GM12878 (cell line): ENCODE measurements around the gene SEMA5A. TPM values are rescaled to one million over a fixed set of nuclear protein-coding genes. Genes with fewer than 3 reads are reported as not detected.

ENCODE experiments used
- ATAC-seq: fragments of 200-7000 bp; cut with Tn5 transposase; 3 replicates; pipeline ENCODE4 v1.9.1; 2020; ENCODE audit warnings: mild to moderate bottlenecking, moderate library complexity
- BruUV-seq: library from RNA; stranded (reverse); fragments of 400-500 nt; replicated peaks from 2 replicates; lab custom pipeline; 2021; lab: Mats Ljungman, UMichigan
- CTCF ChIA-PET: fragments of 300-600 bp; sonication (Branson Sonifier 250); formaldehyde crosslinking; extraction: SDS; loops from one replicate; lab custom pipeline; 2021; ENCODE audit warnings: inconsistent platforms; lab: Yijun Ruan, JAX
- POLR2A ChIA-PET: fragments of 350-600 bp; formaldehyde crosslinking; extraction: SDS; loops from one replicate; lab custom pipeline; 2021; ENCODE audit warnings: inconsistent platforms; lab: Charles Lee
- RAD21 ChIA-PET: fragments of 300-600 bp; sonication (Branson Sonifier 250); formaldehyde crosslinking; loops from one replicate; lab custom pipeline; 2023; ENCODE audit warnings: antibody characterized with exemption; ENCODE audit not compliant: unreplicated experiment; lab: Charles Lee
- SMC1A ChIA-PET: fragments of 300-600 bp; sonication (Branson Sonifier 250); formaldehyde crosslinking; loops from one replicate; lab custom pipeline; 2023; ENCODE audit not compliant: unreplicated experiment, uncharacterized antibody; lab: Charles Lee
- DNase-seq: peaks from one replicate; pipeline ENCODE4 v3.0.0-alpha.2; 2011; ENCODE audit warnings: low read depth, low spot score
- FAIRE-seq: peaks from 3 replicates; lab custom pipeline; 2011; peaks lifted over from hg19 to GRCh38; lab: Jason Lieb, UNC
- H2AFZ ChIP-seq: 2 replicates; pipeline ENCODE4 v1.6.0; 2011; ENCODE audit warnings: low read depth, low read length, control low read depth; ENCODE audit not compliant: control insufficient read depth
- H3K27ac ChIP-seq: 2 replicates; pipeline ENCODE4 v1.5.1; 2011; ENCODE audit warnings: control low read depth; ENCODE audit not compliant: control insufficient read depth, insufficient read depth
- H3K27me3 ChIP-seq, 2 experiments: replicated peaks in 1 of 2; 2 replicates each; pipeline versions ENCODE4 v1.6.0 to v1.6.1; 2011; ENCODE audit warnings: low read length in 1 of 2; ENCODE audit not compliant: control insufficient read depth in 2 of 2, insufficient read depth in 2 of 2
- H3K36me3 ChIP-seq, 2 experiments: 2 replicates each; pipeline ENCODE4 v1.5.1; 2011; ENCODE audit warnings: low read length in 1 of 2; ENCODE audit not compliant: control insufficient read depth in 2 of 2, insufficient read depth in 2 of 2
- H3K4me1 ChIP-seq: 2 replicates; pipeline ENCODE4 v1.6.1; 2011; ENCODE audit warnings: mild to moderate bottlenecking, low read length, moderate library complexity, mixed read lengths; ENCODE audit not compliant: control insufficient read depth, insufficient read depth
- H3K4me2 ChIP-seq: 2 replicates; pipeline ENCODE4 v1.6.0; 2011; ENCODE audit warnings: control low read depth; ENCODE audit not compliant: control insufficient read depth, insufficient read depth
- H3K4me3 ChIP-seq: fragments of 200-600 bp; sonication (generic); 2 replicates; pipeline ENCODE4 v1.5.1; 2016
- H3K79me2 ChIP-seq: 2 replicates; pipeline ENCODE4 v1.6.0; 2011; ENCODE audit warnings: low read length; ENCODE audit not compliant: control insufficient read depth, insufficient read depth
- H3K9ac ChIP-seq: 2 replicates; pipeline ENCODE4 v1.8.0; 2011; ENCODE audit warnings: low read length, control low read depth, mixed read lengths; ENCODE audit not compliant: control insufficient read depth, insufficient read depth
- H3K9me3 ChIP-seq: replicated peaks from 3 replicates; pipeline ENCODE4 v1.5.1; 2011; ENCODE audit warnings: mild to moderate bottlenecking, low read length; ENCODE audit not compliant: control insufficient read depth, insufficient read depth
- H4K20me1 ChIP-seq: 2 replicates; pipeline ENCODE4 v1.6.0; 2011; ENCODE audit not compliant: control insufficient read depth, insufficient read depth
- ATF7 ChIP-seq: fragments of 450-650 bp; IDR thresholded peaks from 2 replicates; pipeline ENCODE4 v1.6.1; 2016; ENCODE audit warnings: low read depth, mild to moderate bottlenecking
- BMI1 ChIP-seq: fragments of 450-650 bp; IDR thresholded peaks from 2 replicates; pipeline ENCODE4 v1.6.1; 2016; ENCODE audit warnings: mild to moderate bottlenecking, moderate library complexity, borderline replicate concordance
- EGR1 ChIP-seq, 2 experiments: IDR thresholded peaks; 1 replicate in 1 of 2; 2 replicates in 1 of 2; pipeline ENCODE4 v1.6.1; 2011 to 2012; ENCODE audit warnings: low read depth in 2 of 2, low read length in 2 of 2, borderline replicate concordance in 1 of 2, mild to moderate bottlenecking in 1 of 2, moderate library complexity in 1 of 2
- HDAC2 ChIP-seq: fragments of 200-600 bp; sonication (generic); IDR thresholded peaks from 2 replicates; pipeline ENCODE4 v1.6.1; 2017
- MTA2 ChIP-seq: fragments of 450-650 bp; IDR thresholded peaks from 2 replicates; pipeline ENCODE4 v1.6.1; 2016; ENCODE audit warnings: low read depth, mild to moderate bottlenecking, moderate library complexity
- MTA3 ChIP-seq: IDR thresholded peaks from 2 replicates; pipeline ENCODE4 v1.6.1; 2012; ENCODE audit warnings: low read length, inconsistent platforms, borderline replicate concordance
- MXI1 ChIP-seq: fragments of 150-350 bp; IDR thresholded peaks from 2 replicates; pipeline ENCODE4 v1.6.1; 2011; ENCODE audit warnings: low read depth, mild to moderate bottlenecking, inconsistent platforms, low read length, improper control_type of control experiment
- MYB ChIP-seq: fragments of 150-350 bp; IDR thresholded peaks from 2 replicates; pipeline ENCODE4 v1.6.1; 2014; ENCODE audit warnings: mild to moderate bottlenecking, low read depth, low read length, borderline replicate concordance
- PAX5 ChIP-seq: IDR thresholded peaks from 2 replicates; pipeline ENCODE4 v1.6.1; 2011; ENCODE audit warnings: low read depth, low read length, borderline replicate concordance
- PML ChIP-seq: IDR thresholded peaks from 2 replicates; pipeline ENCODE4 v1.6.1; 2012; ENCODE audit warnings: low read length, inconsistent platforms
- RB1 ChIP-seq: fragments of 450-650 bp; formaldehyde crosslinking; IDR thresholded peaks from 2 replicates; pipeline ENCODE4 v1.6.1; 2017; ENCODE audit warnings: mild to moderate bottlenecking, borderline replicate concordance
- SMAD5 ChIP-seq: IDR thresholded peaks from 2 replicates; pipeline ENCODE4 v1.6.1; 2016; ENCODE audit warnings: antibody characterized with exemption, low read depth
- SUZ12 ChIP-seq: fragments of 200-600 bp; sonication (generic); IDR thresholded peaks from one replicate; pipeline ENCODE4 v1.6.1; 2018; ENCODE audit warnings: antibody characterized with exemption, mild to moderate bottlenecking; ENCODE audit not compliant: unreplicated experiment
- TBL1XR1 ChIP-seq: IDR thresholded peaks from 2 replicates; pipeline ENCODE4 v1.6.1; 2012; ENCODE audit warnings: low read depth, low read length, improper control_type of control experiment
- TCF3 ChIP-seq: IDR thresholded peaks from 2 replicates; pipeline ENCODE4 v1.6.1; 2012; ENCODE audit warnings: low read depth, mild to moderate bottlenecking, low read length, borderline replicate concordance; ENCODE audit not compliant: insufficient read depth
- ZNF217 ChIP-seq: fragments of 450-650 bp; IDR thresholded peaks from 2 replicates; pipeline ENCODE4 v1.6.1; 2017; ENCODE audit warnings: antibody characterized with exemption, mild to moderate bottlenecking
- ZNF622 ChIP-seq: fragments of 450-650 bp; IDR thresholded peaks from 2 replicates; pipeline ENCODE4 v1.6.1; 2017; ENCODE audit warnings: mild to moderate bottlenecking, inconsistent platforms
- WGBS: methylation state at CpG from one replicate; pipeline ENCODE4 v1.1.6; 2016; ENCODE audit warnings: low lambda C conversion rate; ENCODE audit not compliant: insufficient replicate concordance, insufficient coverage; ENCODE audit errors: missing lambda C conversion rate; 5-methylcytosine and 5-hydroxymethylcytosine counted together
- in situ Hi-C: fragments of 300-500 bp; cut with MboI; formaldehyde crosslinking; loops from 9 replicates; pipeline ENCODE4 v1.14.3; 2018; ENCODE audit warnings: mixed read lengths
- intact Hi-C: fragments of 100-400 bp; cut with micrococcal nuclease; formaldehyde crosslinking; loops from one replicate; pipeline ENCODE4 v1.14.2; 2022; ENCODE audit not compliant: unreplicated experiment
- polyA plus RNA-seq, 11 experiments: library from polyadenylated mRNA; depleted of rRNA in 4 of 11; unstranded in 6 of 11; stranded (reverse) in 5 of 11; fragments of >200 nt; fragmentation: Nextera tagmentation in 4 of 11; fragmentation: Illumina TruSeq in 1 of 11; extraction: Ambion mirVana in 4 of 11; extraction: Trizol in 1 of 11; gene quantifications; 1 replicate in 1 of 11; 2 replicates in 10 of 11; pipeline versions ENCODE4 v1.2.1 to v1.2.3, GENCODE V29; 2011 to 2016; ENCODE audit warnings: inconsistent platforms in 2 of 11, missing spikeins in 2 of 11, low read depth in 1 of 11
- total RNA-seq, 4 experiments: library from RNA; depleted of rRNA in 3 of 4; stranded (reverse); fragments of >200 nt in 3 of 4; fragmentation: Illumina TruSeq in 1 of 4; extraction: Trizol in 1 of 4; gene quantifications; 2 replicates each; pipeline versions ENCODE4 v1.2.1 to v1.2.3, GENCODE V29; 2013 to 2021
- TF ChIP-seq, protein P1 (sequence below): fragments of 450-650 bp; IDR thresholded peaks from 2 replicates; pipeline ENCODE4 v1.6.1; 2018; ENCODE audit warnings: borderline replicate concordance, mild to moderate bottlenecking; ENCODE audit not compliant: partially characterized antibody
- TF ChIP-seq, protein P2 (sequence below): fragments of 450-650 bp; IDR thresholded peaks from 2 replicates; pipeline ENCODE4 v1.6.1; 2017; ENCODE audit warnings: low read depth, mild to moderate bottlenecking, moderate library complexity
- TF ChIP-seq, protein P3 (sequence below): fragments of 450-650 bp; IDR thresholded peaks from 2 replicates; pipeline ENCODE4 v1.6.1; 2016; ENCODE audit warnings: mild to moderate bottlenecking

Gene SEMA5A
- total and polyA plus RNA-seq, 10 of the 15 experiments (the other 5 are each of a cell fraction or from before 2014, with no cell fraction given) = 0.03 to 2.4 (median 0.09) TPM; not detected in 1

DNA sequence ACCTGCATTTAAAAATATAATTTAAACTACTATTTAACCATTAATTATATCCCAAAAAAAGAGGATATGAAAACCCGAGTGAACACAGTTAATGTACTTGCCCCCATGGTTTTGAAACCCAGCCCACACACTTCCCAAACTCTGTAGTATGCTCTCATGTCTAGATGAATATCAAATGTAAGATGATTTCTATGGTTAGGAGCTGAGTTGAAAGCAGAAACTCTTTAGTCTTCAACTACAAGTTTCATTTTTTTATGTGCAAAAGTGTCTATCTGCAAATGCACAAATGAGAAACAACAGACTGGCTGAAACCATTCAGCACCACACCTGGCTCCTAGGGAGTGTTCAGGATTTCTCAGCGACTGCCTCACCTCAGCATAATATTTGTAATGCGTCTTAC, 183.3 kb downstream of the SEMA5A start:
- SMC1A ChIA-PET = interaction anchor here (1.3 kb wide), 1 partner anchor 181 kb away, joined by 4 read pairs; no protein-coding TSS in a partner anchor
- Histone ChIP-seq H3K27me3 (no peaks in the 10 kb centered on the region), H3K79me2 (no peaks in the 10 kb centered on the region), H2AFZ (no peak overlapping the region), H3K27ac (peak overlapping the region; percentile 80), H3K4me3 (no peak overlapping the region), H4K20me1 (no peaks in the 10 kb centered on the region), H3K4me1 (peaks cover 25% of the 10 kb centered on the region), H3K9me3 (no peaks in the 10 kb centered on the region; the same call in 1 of the 3 replicates), H3K36me3 (no peaks in the 10 kb centered on the region), H3K9ac (no peak overlapping the region), H3K4me2 (peak overlapping the region; percentile 86)
- in situ Hi-C loops (loop anchor here (5.0 kb wide), 1 partner anchor 185 kb away; the partner anchor contains the start of gene SEMA5A), intact Hi-C loops (loop anchor here (1.0 kb wide), 4 partner anchors 19 to 182 kb away; no protein-coding TSS in a partner anchor)
- CTCF ChIA-PET = interaction anchor here (1.0 to 1.9 kb wide), 7 partner anchors 34 to 192 kb away, joined by 3 to 21 read pairs (median 3); no protein-coding TSS in a partner anchor
- ATAC-seq (peak; percentile 74), DNase-seq (no peak), FAIRE-seq (no peak)
- POLR2A ChIA-PET = no interaction called here
- WGBS = 6% methylated on average over 3 of the region's 3 CpGs
- no TSS peak for BruUV-seq
- RAD21 ChIA-PET = interaction anchor here (0.6 to 1.6 kb wide), 3 partner anchors 135 to 264 kb away, joined by 3 to 5 read pairs (median 3); no protein-coding TSS in a partner anchor
- no peak for TF ChIP-seq MTA3
- no peak for TF ChIP-seq HDAC2
- TF ChIP-seq RB1 = no peak
- TF ChIP-seq MXI1 = no peak
- TF ChIP-seq TBL1XR1 = peak; percentile 41; the same call in 1 of the 2 replicates
- TF ChIP-seq, protein P1, sequence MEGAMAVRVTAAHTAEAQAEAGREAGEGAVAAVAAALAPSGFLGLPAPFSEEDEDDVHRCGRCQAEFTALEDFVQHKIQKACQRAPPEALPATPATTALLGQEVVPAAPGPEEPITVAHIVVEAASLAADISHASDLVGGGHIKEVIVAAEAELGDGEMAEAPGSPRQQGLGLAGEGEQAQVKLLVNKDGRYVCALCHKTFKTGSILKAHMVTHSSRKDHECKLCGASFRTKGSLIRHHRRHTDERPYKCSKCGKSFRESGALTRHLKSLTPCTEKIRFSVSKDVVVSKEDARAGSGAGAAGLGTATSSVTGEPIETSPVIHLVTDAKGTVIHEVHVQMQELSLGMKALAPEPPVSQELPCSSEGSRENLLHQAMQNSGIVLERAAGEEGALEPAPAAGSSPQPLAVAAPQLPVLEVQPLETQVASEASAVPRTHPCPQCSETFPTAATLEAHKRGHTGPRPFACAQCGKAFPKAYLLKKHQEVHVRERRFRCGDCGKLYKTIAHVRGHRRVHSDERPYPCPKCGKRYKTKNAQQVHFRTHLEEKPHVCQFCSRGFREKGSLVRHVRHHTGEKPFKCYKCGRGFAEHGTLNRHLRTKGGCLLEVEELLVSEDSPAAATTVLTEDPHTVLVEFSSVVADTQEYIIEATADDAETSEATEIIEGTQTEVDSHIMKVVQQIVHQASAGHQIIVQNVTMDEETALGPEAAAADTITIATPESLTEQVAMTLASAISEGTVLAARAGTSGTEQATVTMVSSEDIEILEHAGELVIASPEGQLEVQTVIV = no peak
- no peak for TF ChIP-seq MYB
- TF ChIP-seq, protein P2, sequence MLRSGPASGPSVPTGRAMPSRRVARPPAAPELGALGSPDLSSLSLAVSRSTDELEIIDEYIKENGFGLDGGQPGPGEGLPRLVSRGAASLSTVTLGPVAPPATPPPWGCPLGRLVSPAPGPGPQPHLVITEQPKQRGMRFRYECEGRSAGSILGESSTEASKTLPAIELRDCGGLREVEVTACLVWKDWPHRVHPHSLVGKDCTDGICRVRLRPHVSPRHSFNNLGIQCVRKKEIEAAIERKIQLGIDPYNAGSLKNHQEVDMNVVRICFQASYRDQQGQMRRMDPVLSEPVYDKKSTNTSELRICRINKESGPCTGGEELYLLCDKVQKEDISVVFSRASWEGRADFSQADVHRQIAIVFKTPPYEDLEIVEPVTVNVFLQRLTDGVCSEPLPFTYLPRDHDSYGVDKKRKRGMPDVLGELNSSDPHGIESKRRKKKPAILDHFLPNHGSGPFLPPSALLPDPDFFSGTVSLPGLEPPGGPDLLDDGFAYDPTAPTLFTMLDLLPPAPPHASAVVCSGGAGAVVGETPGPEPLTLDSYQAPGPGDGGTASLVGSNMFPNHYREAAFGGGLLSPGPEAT = 0 out of 2 replicates have a peak, but pooled peaks have one; percentile 33
- no peak for TF ChIP-seq ZNF622
- peak in 1 of 2 experiments; percentile 69; a peak in 2 of 3 replicates for TF ChIP-seq EGR1 (IDR thresholded peaks at IDR 0.05; ENCODE audit: borderline replicate concordance in 1 of 2, low read depth in 2 of 2, low read length in 2 of 2)
- TF ChIP-seq BMI1 = peak; percentile 13; the same call in 1 of the 2 replicates
- no peak; the same call in 1 of the 2 replicates for TF ChIP-seq ZNF217
- no peak for TF ChIP-seq SUZ12
- TF ChIP-seq MTA2 = peak; percentile 52
- no peak for TF ChIP-seq PML
- TF ChIP-seq TCF3 = peak; percentile 19; the same call in 1 of the 2 replicates
- TF ChIP-seq, protein P3, sequence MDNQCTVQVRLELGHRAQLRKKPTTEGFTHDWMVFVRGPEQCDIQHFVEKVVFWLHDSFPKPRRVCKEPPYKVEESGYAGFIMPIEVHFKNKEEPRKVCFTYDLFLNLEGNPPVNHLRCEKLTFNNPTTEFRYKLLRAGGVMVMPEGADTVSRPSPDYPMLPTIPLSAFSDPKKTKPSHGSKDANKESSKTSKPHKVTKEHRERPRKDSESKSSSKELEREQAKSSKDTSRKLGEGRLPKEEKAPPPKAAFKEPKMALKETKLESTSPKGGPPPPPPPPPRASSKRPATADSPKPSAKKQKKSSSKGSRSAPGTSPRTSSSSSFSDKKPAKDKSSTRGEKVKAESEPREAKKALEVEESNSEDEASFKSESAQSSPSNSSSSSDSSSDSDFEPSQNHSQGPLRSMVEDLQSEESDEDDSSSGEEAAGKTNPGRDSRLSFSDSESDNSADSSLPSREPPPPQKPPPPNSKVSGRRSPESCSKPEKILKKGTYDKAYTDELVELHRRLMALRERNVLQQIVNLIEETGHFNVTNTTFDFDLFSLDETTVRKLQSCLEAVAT = no peak
- TF ChIP-seq SMAD5 = no peak
- TF ChIP-seq ATF7 = 0 out of 2 replicates have a peak, but pooled peaks have one; percentile 13
- TF ChIP-seq PAX5 = peak; percentile 52; the same call in 1 of the 2 replicates
